Measurements from ENCODE around the gene CYP26B1. TPM values are rescaled to one million over a fixed set of nuclear protein-coding genes. Genes with fewer than 3 reads are reported as not detected.
"Not testable (repeated sequence)": the region's sequence is repeated elsewhere in the genome, so short reads cannot be mapped to it uniquely, and the experiment has no call there.

CYP26B1 gene
- polyA plus RNA-seq, 1 experiment: 0.27 TPM

DNA sequence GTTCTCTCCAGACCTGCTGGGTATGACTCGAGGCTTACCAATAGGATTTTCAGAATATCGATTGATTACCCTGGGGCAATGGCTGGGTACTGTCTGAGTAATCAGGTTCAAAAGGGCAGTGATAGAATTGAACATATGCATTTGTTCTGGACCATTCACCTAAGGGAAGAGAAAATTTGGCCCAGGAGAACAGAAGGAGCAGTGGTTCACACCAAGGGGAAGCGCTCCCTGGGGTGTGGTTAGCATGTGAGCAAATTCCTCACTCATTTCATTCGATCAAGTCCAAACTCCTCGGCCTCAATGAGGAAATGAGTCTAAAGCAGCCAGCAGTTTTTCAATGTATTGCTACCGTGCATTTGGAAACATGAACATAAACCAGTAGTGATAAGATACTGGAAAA, 55.6 kb downstream of the CYP26B1 start:
- Histone ChIP-seq H3K36me3 (ENCODE audit: control insufficient read depth, insufficient read depth, low read length) (no peaks in the 10 kb centered on the region), H3K4me3 (ENCODE audit: low read depth, low read length) (no peak overlapping the region), H3K27me3 (ENCODE audit: control insufficient read depth, insufficient read depth, low read length) (0 out of 2 replicates have a peak, but pooled peaks cover 3% of the 10 kb centered on the region)
- TF ChIP-seq, protein P1, sequence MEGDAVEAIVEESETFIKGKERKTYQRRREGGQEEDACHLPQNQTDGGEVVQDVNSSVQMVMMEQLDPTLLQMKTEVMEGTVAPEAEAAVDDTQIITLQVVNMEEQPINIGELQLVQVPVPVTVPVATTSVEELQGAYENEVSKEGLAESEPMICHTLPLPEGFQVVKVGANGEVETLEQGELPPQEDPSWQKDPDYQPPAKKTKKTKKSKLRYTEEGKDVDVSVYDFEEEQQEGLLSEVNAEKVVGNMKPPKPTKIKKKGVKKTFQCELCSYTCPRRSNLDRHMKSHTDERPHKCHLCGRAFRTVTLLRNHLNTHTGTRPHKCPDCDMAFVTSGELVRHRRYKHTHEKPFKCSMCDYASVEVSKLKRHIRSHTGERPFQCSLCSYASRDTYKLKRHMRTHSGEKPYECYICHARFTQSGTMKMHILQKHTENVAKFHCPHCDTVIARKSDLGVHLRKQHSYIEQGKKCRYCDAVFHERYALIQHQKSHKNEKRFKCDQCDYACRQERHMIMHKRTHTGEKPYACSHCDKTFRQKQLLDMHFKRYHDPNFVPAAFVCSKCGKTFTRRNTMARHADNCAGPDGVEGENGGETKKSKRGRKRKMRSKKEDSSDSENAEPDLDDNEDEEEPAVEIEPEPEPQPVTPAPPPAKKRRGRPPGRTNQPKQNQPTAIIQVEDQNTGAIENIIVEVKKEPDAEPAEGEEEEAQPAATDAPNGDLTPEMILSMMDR (IDR thresholded peaks at IDR 0.05; ENCODE audit: insufficient read depth, low read depth, low read length): no peak
- DNase-seq (ENCODE audit: low read depth): no peak
- CTCF ChIA-PET: no interaction called here
- POLR2A ChIA-PET: no interaction called here

DNA sequence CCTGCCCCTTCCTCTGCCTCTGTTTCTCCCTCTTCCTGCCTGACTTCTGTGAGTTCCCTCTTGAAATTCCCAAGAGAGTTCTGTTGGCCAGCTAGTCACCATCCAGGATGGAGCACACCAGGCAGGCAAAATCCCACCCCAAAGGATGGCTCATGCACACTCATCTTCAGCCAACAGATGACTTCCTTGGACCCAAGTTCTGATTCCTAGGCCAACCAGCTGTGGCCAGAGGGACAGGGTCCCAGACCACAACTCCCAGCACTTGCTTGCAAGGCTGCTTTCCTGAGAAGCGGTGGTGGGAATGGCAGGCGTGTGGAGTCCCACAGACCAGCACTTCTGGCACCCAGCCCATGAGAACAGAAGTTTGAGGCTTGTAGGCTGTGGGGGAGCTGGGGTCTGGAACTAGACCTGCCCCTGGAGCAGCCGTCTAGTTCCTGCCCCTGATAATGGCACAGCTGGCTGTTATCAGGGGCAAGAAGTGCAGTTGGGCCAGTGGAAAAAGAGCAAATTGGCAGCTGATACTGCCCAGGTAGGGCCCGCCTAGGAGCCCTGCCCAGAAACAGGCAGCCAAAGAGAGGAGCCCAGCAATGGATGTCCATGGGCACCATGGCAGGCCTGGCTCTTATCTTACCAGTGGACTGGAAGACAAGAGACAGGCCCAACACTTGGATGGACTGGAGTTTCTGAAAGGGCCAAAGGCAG, 56.7 kb downstream of the CYP26B1 start:
- ChIA-PET POLR2A (no interaction called here), CTCF (no interaction called here)
- TF ChIP-seq, protein P1 (IDR thresholded peaks at IDR 0.05; ENCODE audit: insufficient read depth, low read depth, low read length): no peak
- DNase-seq (ENCODE audit: low read depth): no peak
- Histone ChIP-seq H3K4me3 (ENCODE audit: low read depth, low read length) (no peak overlapping the region), H3K27me3 (ENCODE audit: control insufficient read depth, insufficient read depth, low read length) (peaks cover 3% of the 10 kb centered on the region; the same call in 1 of the 2 replicates), H3K36me3 (ENCODE audit: control insufficient read depth, insufficient read depth, low read length) (no peaks in the 10 kb centered on the region)

DNA sequence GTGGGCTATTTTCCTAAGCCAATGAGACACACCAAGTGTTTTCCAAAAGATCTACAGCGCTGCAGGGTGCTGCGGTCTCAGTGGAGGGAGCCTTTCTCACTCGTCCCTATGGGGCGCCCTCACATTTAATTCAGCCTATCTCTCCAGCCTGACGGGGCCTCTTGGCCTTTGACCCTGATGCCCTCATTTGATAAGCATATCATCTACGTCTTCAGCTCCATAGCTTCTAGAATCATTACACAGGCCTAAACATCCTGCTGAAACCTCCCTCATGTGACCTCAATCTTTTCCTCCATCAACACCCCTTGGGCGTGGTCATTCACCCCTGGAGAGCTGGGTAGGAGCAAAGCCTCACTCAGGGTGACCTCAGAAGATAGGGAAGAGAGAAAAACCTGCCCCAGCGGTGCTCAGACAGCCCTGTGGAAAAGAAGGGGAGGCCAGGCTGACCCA, 57.4 kb downstream of the CYP26B1 start:
- peaks cover under 1% of the 10 kb centered on the region; the same call in 1 of the 2 replicates for H3K27me3 ChIP-seq (ENCODE audit: control insufficient read depth, insufficient read depth, low read length)
- TF ChIP-seq, protein P1 (IDR thresholded peaks at IDR 0.05; ENCODE audit: insufficient read depth, low read depth, low read length): no peak
- DNase-seq (ENCODE audit: low read depth): no peak
- no peaks in the 10 kb centered on the region for H3K36me3 ChIP-seq (ENCODE audit: control insufficient read depth, insufficient read depth, low read length)
- POLR2A ChIA-PET: no interaction called here
- CTCF ChIA-PET: no interaction called here
- H3K4me3 ChIP-seq (ENCODE audit: low read depth, low read length): no peak overlapping the region

DNA sequence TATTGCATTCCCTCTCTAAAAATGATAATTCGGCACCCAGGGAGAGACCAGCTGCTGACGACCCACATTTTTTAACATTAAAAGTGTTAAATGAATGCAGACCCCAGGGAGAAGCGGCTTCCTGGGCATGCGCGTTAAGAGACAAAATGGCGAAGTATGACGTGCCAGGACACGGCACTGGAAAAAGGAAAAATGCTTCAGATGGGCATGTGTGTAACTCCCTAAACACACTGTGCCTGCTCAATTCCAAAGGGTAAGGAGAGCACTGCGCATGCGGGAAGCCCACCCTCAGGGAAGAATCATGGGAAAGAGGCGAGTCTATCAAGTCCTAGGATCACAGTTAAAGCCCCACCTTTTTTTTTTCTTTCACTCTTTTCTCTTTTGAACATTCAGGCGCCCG, 58.1 kb downstream of the CYP26B1 start:
- no peak overlapping the region for H3K4me3 ChIP-seq (ENCODE audit: low read depth, low read length)
- no peak for DNase-seq (ENCODE audit: low read depth)
- H3K27me3 ChIP-seq (ENCODE audit: control insufficient read depth, insufficient read depth, low read length): no peaks in the 10 kb centered on the region; the same call in 1 of the 2 replicates
- CTCF ChIA-PET: no interaction called here
- TF ChIP-seq, protein P1 (IDR thresholded peaks at IDR 0.05; ENCODE audit: insufficient read depth, low read depth, low read length): no peak
- no peaks in the 10 kb centered on the region for H3K36me3 ChIP-seq (ENCODE audit: control insufficient read depth, insufficient read depth, low read length)
- POLR2A ChIA-PET: no interaction called here

DNA sequence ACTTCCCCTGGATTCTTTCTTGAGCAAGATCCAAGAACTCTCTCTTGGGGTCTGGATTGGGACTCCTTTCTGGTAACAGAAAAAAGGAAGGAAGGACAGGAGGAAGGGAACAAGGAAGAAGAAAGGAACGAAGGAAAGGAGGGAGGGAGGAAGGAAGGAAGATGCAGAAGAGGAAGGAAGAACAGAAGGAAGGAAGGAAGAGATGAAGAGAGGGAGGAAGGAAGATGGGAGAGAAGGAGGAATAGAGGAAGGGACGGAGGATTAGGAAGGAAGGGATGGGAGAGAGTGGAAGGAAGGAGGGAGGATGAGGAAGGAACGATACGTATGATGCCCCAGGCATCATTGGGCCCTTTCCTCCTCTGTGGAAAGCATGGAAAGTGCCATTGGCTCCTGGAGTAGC, 58.6 kb downstream of the CYP26B1 start:
- Histone ChIP-seq H3K4me3 (ENCODE audit: low read depth, low read length) (no peak overlapping the region), H3K36me3 (ENCODE audit: control insufficient read depth, insufficient read depth, low read length) (no peaks in the 10 kb centered on the region), H3K27me3 (ENCODE audit: control insufficient read depth, insufficient read depth, low read length) (peaks cover under 1% of the 10 kb centered on the region; the same call in 1 of the 2 replicates)
- POLR2A ChIA-PET: no interaction called here
- CTCF ChIA-PET: no interaction called here
- TF ChIP-seq, protein P1 (IDR thresholded peaks at IDR 0.05; ENCODE audit: insufficient read depth, low read depth, low read length): no peak
- no peak for DNase-seq (ENCODE audit: low read depth)

DNA sequence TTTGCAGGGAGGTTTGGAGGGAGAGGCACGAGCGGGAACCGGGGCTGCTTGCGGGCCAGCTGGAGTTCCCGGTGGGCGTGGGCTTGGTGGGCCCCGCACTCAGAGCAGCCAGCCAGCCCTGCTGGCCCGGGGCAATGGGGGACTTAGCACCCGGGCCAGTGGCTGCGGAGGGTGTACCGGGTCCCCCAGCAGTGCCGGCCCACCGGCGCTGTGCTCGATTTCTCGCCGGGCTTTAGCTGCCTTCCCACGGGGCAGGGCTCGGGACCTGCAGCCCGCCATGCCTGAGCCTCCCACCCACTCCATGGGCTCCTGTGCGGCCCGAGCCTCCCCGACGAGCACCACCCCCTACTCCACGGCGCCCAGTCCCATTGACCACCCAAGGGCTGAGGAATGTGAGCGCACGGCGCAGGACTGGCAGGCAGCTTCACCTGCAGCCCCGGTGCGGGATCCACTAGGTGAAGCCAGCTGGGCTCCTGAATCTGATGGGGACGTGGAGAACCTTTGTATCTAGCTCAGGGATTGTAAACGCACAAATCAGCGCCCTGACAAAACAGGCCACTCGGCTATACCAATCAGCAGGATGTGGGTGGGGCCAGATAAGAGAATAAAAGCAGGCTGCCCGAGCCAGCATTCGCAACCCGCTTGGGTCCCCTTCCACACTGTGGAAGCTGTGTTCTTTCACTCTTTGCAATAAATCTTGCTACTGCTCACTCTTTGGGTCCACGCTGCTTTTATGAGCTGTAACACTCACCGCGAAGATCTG, 60.6 kb downstream of the CYP26B1 start:
- H3K36me3 ChIP-seq (ENCODE audit: control insufficient read depth, insufficient read depth, low read length); H3K27me3 ChIP-seq (ENCODE audit: control insufficient read depth, insufficient read depth, low read length); CTCF ChIA-PET; POLR2A ChIA-PET; H3K4me3 ChIP-seq (ENCODE audit: low read depth, low read length); DNase-seq (ENCODE audit: low read depth): not testable (repeated sequence)

Measured in BJ (cell line).